Measurements from ENCODE around the gene PLCG1. TPM values are rescaled to one million over a fixed set of nuclear protein-coding genes. Genes with fewer than 3 reads are reported as not detected.
A peak's percentile ranks its signal among the peaks of the same experiment; 100 is the strongest.

Gene PLCG1
- total and polyA plus RNA-seq, 9 of the 15 experiments (the other 6 are each of a cell fraction or from before 2014, with no cell fraction given) = 1.7 to 67.0 (median 34.8) TPM

- TF ChIP-seq AFF1 (IDR thresholded peaks at IDR 0.05; ENCODE audit: low read depth in 1 of 2, partially characterized antibody in 2 of 2) (peak in 1 of 2 experiments; percentile 71), MCM2 (IDR thresholded peaks at IDR 0.05; ENCODE audit: low read depth) (no peak), CEBPG (CRISPR knock-in tag; IDR thresholded peaks at IDR 0.05) (no peak), CEBPG (tag; conservative IDR thresholded peaks at IDR 0.05 in 1 of 2, IDR thresholded peaks at IDR 0.05 in 1 of 2) (no peak), LCOR (CRISPR knock-in tag; IDR thresholded peaks at IDR 0.05) (0 out of 2 replicates have a peak, but pooled peaks have one; percentile 53), MYNN (IDR thresholded peaks at IDR 0.05) (peak; percentile 63; the same call in 1 of the 2 replicates), MYNN (CRISPR knock-in tag; IDR thresholded peaks at IDR 0.05) (no peak), SMARCE1 (IDR thresholded peaks at IDR 0.05) (peak; percentile 89), FOS (IDR thresholded peaks at IDR 0.05; ENCODE audit: extremely low read depth, insufficient read length) (no peak), ZBTB1 (CRISPR knock-in tag; IDR thresholded peaks at IDR 0.05; ENCODE audit: borderline replicate concordance, low read depth) (no peak), MITF (IDR thresholded peaks at IDR 0.05) (peak; percentile 76; the same call in 1 of the 2 replicates), RREB1 (CRISPR knock-in tag; IDR thresholded peaks at IDR 0.05) (peak; percentile 29; the same call in 1 of the 2 replicates), SMARCC2 (IDR thresholded peaks at IDR 0.05; ENCODE audit: low read depth) (peak; percentile 62; the same call in 1 of the 2 replicates), ZNF280A (IDR thresholded peaks at IDR 0.05; ENCODE audit: low read depth, partially characterized antibody) (no peak)
These were observed 20.9 kb upstream of the PLCG1 start (continued) for GRCh38 chr20:41116282-41116956.
